Motor neuron (in vitro differentiated cells): ENCODE results near the gene ORM1. TPM values are rescaled to one million over a fixed set of nuclear protein-coding genes. Genes with fewer than 3 reads are reported as not detected.

Experiments
- ATAC-seq, 8 experiments: fragments of 200-7000 bp; cut with Tn5 transposase; replicated peaks in 6 of 8; 2 replicates each; pipeline ENCODE4 v1.8.0; 2021; ENCODE audit warnings: mild to moderate bottlenecking in 8 of 8, moderate library complexity in 8 of 8
- H3K27ac ChIP-seq, 2 donors: fragments of 250-450 bp; sonication (Bioruptor Pico); 2 replicates each; pipeline ENCODE4 v1.9.0; 2021; ENCODE audit warnings: antibody characterized with exemption in 2 of 2, mild to moderate bottlenecking in 2 of 2, moderate library complexity in 1 of 2
- H3K4me1 ChIP-seq, 2 donors: fragments of 250-450 bp; sonication (Bioruptor Pico); replicated peaks in 1 of 2; 2 replicates each; pipeline ENCODE4 v1.6.1; 2021; ENCODE audit warnings: antibody characterized with exemption in 2 of 2, mild to moderate bottlenecking in 2 of 2, moderate library complexity in 1 of 2
- H3K4me3 ChIP-seq, 5 donors: fragments of 250-450 bp; sonication (Bioruptor Pico); 2 replicates each; pipeline ENCODE4 v1.9.0; 2021; ENCODE audit warnings: antibody characterized with exemption in 5 of 5, mild to moderate bottlenecking in 5 of 5, moderate library complexity in 4 of 5
- WGBS, 10 experiments: fragments of 450-650 bp; shearing (Covaris generic); methylation state at CpG; one replicate each; pipeline ENCODE4 v1.0.0; 2022; 5-methylcytosine and 5-hydroxymethylcytosine counted together
- in situ Hi-C, 9 experiments: fragments of 400-800 bp; cut with MboI; loops; one replicate each; pipeline ENCODE4 v1.15.0; 2021; ENCODE audit warnings: low sequenced_read_pairs in 9 of 9, low pct_unique_long_range_greater_than_20kb in 2 of 9; ENCODE audit not compliant: unreplicated experiment in 9 of 9
- total RNA-seq, 8 experiments: library from RNA; unstranded; fragments of 300-600 nt; gene quantifications; 2 replicates each; pipeline versions ENCODE4 v1.2.3 to v1.2.4, GENCODE V29; 2022

ORM1 gene
- total RNA-seq, 8 experiments from 2014 or later = not detected

DNA sequence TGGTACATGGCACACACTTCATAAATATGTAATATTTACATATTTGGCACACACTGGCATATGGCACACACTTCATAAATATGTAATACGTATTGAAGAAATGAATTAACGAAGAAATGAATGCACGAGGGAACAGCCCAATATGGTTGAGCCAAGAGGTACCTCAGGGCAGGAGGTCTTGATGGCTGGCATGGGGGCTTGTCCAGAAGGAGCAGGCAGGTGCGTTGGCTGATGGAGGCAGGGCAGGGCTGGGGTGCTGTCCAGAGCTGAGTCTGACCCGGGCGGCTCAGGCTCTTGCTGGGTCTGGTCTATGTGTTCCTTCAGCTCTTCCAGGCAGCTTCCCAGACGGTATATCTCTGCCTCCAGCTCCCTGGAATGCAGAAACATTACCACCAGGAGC is 38.6 kb downstream of the ORM1 start:
- Histone ChIP-seq H3K27ac (no peak overlapping the region), H3K4me3 (no peak overlapping the region), H3K4me1 (no peaks in the 10 kb centered on the region)
- 88 to 100% (median 97%) methylated on average over 1 to 7 of the region's 7 CpGs; no CpG with 5 or more reads in 4 of the 10 experiments for WGBS, 10 experiments
- ATAC-seq = no peak
- in situ Hi-C loops = no loop called here

DNA sequence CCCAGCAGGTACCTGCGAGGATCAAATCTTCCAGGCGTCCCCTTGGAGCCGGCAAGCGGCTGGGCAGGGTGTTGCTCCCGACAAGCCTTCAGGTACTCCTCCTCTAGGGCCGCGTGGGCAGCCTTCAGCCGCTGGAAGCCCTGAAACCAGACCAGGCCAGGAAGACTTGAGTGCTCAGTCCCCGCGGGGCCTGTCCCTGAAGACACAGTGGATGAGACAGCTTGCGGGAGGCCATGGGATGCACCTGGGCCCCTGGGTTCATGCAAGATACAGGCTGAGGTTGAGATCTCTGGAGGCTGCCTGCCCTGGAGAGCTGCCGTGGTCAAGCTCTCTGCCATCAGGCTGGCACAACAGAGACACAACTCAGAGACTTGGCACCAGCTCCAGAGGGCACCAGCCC is 39.5 kb downstream of the ORM1 start:
- H3K4me3 ChIP-seq = no peak overlapping the region
- no peaks in the 10 kb centered on the region for H3K4me1 ChIP-seq
- in situ Hi-C loops = no loop called here
- ATAC-seq = no peak
- no peak overlapping the region for H3K27ac ChIP-seq
- 86 to 100% (median 98%) methylated on average over 1 to 11 of the region's 12 CpGs; no CpG with 5 or more reads in 6 of the 10 experiments for WGBS, 10 experiments

GRCh38 chr9:114363424-114363823 is 40.5 kb downstream of the ORM1 start:
- H3K4me3 ChIP-seq = no peak overlapping the region
- no peaks in the 10 kb centered on the region for H3K4me1 ChIP-seq
- H3K27ac ChIP-seq = no peak overlapping the region
- WGBS, 10 experiments = 50 to 100% (median 64%) methylated on average over 1 to 2 of the region's 2 CpGs; no CpG with 5 or more reads in 6 of the 10 experiments
- in situ Hi-C loops = no loop called here
- no peak for ATAC-seq

DNA sequence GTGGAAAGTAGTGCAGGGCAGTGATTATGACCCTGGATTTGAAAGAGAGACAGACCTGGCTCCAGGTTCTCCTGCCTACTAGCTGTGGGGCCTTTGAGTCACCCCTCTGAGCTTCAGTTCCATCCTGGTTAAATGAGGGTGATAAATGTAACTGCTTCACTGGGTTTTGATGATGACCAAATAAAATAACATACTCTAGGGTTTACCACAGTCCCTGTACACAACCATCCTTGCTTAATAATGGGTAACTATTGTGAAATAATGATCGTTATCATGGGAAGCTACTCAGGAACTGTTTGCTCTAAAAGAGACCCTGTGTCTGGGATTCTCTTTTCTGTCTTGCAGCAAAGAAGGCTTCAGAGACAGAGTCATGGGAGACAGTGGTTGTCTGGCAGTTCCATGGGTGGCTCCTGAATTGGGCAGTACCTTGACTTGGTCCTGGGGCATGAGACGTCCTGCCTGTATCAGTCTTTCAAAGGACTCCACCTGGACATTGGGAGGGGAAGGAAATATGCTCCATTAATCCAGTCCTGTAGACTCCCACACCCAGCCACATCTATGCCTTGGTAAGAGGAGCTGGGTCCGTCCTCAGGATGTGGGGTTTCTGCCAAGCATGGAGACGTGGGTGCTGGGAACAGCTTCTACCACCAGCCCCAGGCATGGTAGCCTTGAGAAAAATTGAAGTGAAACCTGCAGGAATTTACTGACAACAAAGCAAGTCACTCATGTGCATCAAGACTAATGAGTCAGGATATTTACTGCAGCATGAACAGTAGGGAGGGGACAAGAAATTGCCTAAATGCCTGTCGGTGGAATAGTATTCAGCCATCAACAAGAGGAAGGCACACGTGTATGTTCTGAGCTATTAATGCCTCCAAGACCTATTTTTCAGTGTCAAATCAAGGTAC is 41.5 kb downstream of the ORM1 start:
- Histone ChIP-seq H3K27ac (no peak overlapping the region), H3K4me3 (no peak overlapping the region), H3K4me1 (no peaks in the 10 kb centered on the region)
- 0 to 92% (median 81%) methylated on average over 1 to 4 of the region's 6 CpGs; no CpG with 5 or more reads in 4 of the 10 experiments for WGBS, 10 experiments
- in situ Hi-C loops = no loop called here
- peak in 2 of 8 experiments; percentile 20 to 32 for ATAC-seq

GRCh38 chr9:114365194-114365593 is 42.3 kb downstream of the ORM1 start:
- in situ Hi-C loops = no loop called here
- 55 to 100% (median 93%) methylated on average over 1 to 2 of the region's 2 CpGs for WGBS, 10 experiments
- no peak for ATAC-seq
- H3K27ac ChIP-seq = no peak overlapping the region
- H3K4me1 ChIP-seq = peaks cover 5 to 7% of the 10 kb centered on the region in 2 donors
- H3K4me3 ChIP-seq = no peak overlapping the region

DNA sequence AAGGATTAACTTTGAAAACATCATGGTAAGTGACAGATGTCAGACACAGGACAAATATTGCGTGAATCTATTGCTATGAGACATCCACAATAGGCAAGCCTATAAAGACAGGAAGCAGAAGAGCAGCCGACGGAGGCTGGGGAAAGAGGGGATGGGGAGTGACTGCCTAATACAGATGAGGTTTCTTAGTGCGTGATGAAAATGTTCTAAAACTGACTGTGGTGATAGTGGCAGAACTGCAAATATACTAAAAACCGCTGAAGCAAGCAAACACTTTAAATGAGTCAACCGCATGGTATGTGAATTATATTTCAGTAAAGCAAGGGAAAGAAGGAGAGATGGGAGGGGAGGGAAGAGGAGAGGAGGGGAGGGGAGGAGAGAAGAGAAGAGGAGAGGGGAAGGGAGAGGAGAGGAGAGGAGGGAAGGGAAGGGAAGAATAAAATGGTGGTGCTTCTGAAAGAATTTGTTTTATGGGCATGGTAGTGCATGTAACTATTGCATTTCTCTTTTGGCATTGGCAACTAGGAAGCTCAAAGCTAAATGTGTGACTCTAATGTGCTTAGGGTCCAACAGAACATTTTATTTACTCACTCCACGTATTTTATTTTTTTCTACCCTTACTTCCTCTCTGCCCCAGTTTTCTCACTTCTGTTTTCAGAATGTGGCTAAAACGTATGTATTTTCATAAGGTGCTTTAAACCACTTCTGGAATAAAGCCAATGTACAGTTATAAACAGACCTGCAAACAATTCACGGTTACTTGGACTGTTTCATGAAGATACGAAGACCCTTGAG is 43.6 kb downstream of the ORM1 start:
- 39 to 98% (median 87%) methylated on average over 3 to 10 of the region's 10 CpGs for WGBS, 10 experiments
- Histone ChIP-seq H3K4me3 (no peak overlapping the region), H3K27ac (no peak overlapping the region), H3K4me1 (peaks cover 18 to 20% of the 10 kb centered on the region in 2 donors)
- in situ Hi-C loops = no loop called here
- peak in 2 of 8 experiments; percentile 37 to 56 for ATAC-seq

DNA sequence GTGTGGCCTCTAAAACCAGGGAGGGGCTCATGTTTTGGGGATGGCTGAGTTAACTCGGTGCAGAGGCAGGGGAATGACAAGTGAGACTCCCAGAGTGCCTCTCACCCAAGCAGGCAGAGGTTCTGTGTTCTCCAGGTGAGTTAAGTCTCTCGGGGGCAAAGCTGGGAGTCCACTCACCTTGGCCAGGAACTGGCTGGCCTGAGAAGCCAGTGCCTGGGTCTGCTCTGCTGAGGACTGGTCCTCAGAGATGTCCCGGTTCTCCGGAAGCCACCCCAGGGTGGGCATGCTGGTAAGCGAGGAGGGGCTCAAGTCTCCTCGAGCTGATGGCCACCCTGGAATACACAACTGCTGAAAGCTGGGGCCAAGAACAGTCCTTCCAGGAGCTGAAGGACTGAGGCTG is 44.5 kb downstream of the ORM1 start:
- Histone ChIP-seq H3K4me3 (no peak overlapping the region), H3K27ac (no peak overlapping the region), H3K4me1 (peaks cover 20 to 24% of the 10 kb centered on the region in 2 donors)
- WGBS, 10 experiments = 57 to 100% (median 92%) methylated on average over 1 to 2 of the region's 6 CpGs; no CpG with 5 or more reads in 3 of the 10 experiments
- no peak for ATAC-seq
- in situ Hi-C loops = no loop called here

DNA sequence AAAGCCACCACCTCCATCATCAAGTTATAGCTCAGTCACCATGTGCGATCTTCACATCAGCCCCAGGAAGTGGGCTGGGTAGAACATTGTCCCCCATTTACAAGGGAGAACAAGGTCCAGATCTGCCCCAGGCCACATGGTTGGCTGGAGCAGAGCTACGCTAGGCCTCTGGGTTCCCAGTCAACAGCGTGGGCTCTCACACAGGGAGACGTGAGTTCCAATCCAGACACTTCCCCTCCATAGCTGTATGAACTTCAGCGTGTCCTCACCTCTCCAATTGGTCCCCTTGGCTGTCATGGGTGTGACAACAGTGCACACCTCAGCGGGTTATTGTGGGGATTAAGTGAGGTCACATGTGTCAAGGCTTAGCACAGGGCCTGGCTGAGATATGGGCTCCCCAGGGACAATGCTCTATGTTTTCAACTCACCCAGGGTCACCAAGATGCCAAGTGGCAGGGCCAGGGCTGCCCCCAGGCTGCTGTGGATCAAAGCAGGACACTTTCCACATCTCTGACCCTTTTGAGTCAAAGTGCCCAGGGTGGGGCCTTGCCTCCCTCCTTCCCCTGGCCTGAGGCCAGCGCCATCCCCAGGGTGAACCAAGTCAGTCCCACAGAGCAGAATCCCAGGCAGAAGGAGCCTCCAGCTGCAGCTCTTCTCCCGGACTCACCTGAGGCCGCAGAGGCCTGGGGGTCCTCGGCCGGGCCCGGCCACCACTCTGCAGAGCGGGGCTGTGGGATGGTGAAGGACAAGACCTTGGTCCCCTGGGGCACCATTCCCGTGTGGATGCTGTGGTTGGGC is 45.1 kb downstream of the ORM1 start:
- in situ Hi-C loops = no loop called here
- 83 to 100% (median 100%) methylated on average over 1 to 4 of the region's 14 CpGs; no CpG with 5 or more reads in 4 of the 10 experiments for WGBS, 10 experiments
- peaks cover 22 to 24% of the 10 kb centered on the region in 2 donors for H3K4me1 ChIP-seq
- ATAC-seq = no peak
- no peak overlapping the region for H3K27ac ChIP-seq
- H3K4me3 ChIP-seq = no peak overlapping the region

DNA sequence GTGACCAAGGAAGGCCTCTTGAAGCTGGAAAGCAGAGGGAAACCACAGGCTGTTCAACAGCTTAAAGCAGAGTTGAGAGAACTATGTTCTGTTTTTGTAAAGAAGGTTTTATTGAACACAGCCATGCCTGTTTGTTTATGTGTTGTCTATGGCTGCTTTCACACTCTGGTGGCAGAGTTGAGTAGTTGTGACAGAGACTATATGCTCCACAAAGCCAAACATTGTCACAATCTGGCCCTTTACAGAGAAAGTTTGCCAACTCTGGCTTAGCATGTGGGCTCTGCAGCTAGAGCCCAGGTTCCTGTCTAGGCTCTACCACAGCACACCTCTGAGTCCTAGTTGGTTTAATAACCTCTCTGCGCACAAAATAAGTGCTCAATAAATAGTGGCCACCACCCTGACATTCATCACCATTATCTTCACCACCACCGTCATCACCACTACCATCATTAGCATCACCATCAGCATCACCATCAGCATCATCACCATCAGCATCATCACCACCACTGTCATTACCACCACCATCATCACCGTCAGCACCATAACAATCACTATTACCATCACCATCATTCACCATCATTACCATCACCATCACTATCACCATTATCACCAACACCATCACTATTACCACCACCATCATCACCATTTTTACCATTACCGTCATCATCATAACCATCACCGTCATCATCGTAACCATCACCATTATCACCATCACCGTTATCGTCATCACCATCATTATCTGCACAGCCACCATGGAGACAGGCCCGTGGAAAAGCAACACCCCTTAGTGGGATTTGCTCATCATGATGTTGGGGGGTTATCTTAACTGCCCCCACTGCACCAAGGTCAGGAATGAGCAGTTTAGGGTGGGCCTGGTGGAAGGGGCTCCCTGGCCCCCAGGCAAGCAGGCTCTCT is 46.6 kb downstream of the ORM1 start:
- in situ Hi-C loops = no loop called here
- Histone ChIP-seq H3K4me3 (no peak overlapping the region), H3K27ac (peak overlapping the region; percentile 55 to 75), H3K4me1 (peaks cover 22 to 24% of the 10 kb centered on the region in 2 donors)
- no peak for ATAC-seq
- WGBS, 10 experiments = 60 to 100% (median 95%) methylated on average over 1 to 9 of the region's 9 CpGs; no CpG with 5 or more reads in 1 of the 10 experiments

- WGBS, 10 experiments = 0% methylated on average over 1 of the region's 6 CpGs; no CpG with 5 or more reads in 9 of the 10 experiments
- Histone ChIP-seq H3K27ac (peak overlapping the region; percentile 75), H3K4me3 (no peak overlapping the region), H3K4me1 (peaks cover 22 to 24% of the 10 kb centered on the region in 2 donors)
- ATAC-seq = peak; percentile 19 to 78 (median 76)
- in situ Hi-C loops = no loop called here
Measured at GRCh38 chr9:114370251-114370967, 47.5 kb downstream of the ORM1 start.

GRCh38 chr9:114370968-114371320 is 48.0 kb downstream of the ORM1 start:
- H3K4me1 ChIP-seq = peaks cover 22 to 24% of the 10 kb centered on the region in 2 donors
- in situ Hi-C loops = no loop called here
- H3K4me3 ChIP-seq = no peak overlapping the region
- peak in 7 of 8 experiments; percentile 6 to 66 (median 32) for ATAC-seq
- 20 to 90% (median 71%) methylated on average over 1 to 3 of the region's 4 CpGs; no CpG with 5 or more reads in 4 of the 10 experiments for WGBS, 10 experiments
- H3K27ac ChIP-seq = peak overlapping the region; percentile 75
